GM23248 (cell line): ENCODE measurements around the gene TTC4.

ENCODE experiments used
- EZH2 ChIP-seq: fragments of 200-600 bp; sonication (generic); IDR thresholded peaks from 2 replicates; pipeline ENCODE4 v1.6.1; 2018; ENCODE audit warnings: antibody characterized with exemption, mild to moderate bottlenecking; ENCODE audit not compliant: insufficient read depth, poor library complexity, severe bottlenecking
- EZH2phosphoT487 ChIP-seq: fragments of 200-600 bp; sonication (generic); IDR thresholded peaks from 2 replicates; pipeline ENCODE4 v1.6.1; 2018; ENCODE audit warnings: antibody characterized with exemption, moderate library complexity, mild to moderate bottlenecking, low read depth; ENCODE audit not compliant: insufficient read depth

GRCh38 chr1:54744696-54745095 lies 29.0 kb downstream of the TTC4 start:
- TF ChIP-seq EZH2: no peak
- no peak for TF ChIP-seq EZH2phosphoT487
